Activated CD8-positive, alpha-beta memory T cell treated with anti-CD3 and anti-CD28 coated beads, Interleukin-2, amount 50 U/mL, for 24 hours (primary cell): ENCODE data around the gene CD200.
"Not testable (repeated sequence)": the region's sequence is repeated elsewhere in the genome, so short reads cannot be mapped to it uniquely, and the experiment has no call there.

ENCODE experiments used
- DNase-seq: peaks from one replicate; pipeline ENCODE4 v3.0.0-alpha.2; 2020; ENCODE audit errors: extremely low read depth

CD200 gene

GRCh38 chr3:112357930-112358780, 25.2 kb downstream of the CD200 start:
- no peak for DNase-seq

- no peak for DNase-seq
Measured at GRCh38 chr3:112360561-112360960, 27.6 kb downstream of the CD200 start.

- no peak for DNase-seq
Measured at GRCh38 chr3:112362221-112362620, 29.3 kb downstream of the CD200 start.

GRCh38 chr3:112364291-112364690, 31.3 kb downstream of the CD200 start:
- no peak for DNase-seq

- DNase-seq = no peak
Measured at GRCh38 chr3:112365035-112365434, 32.1 kb downstream of the CD200 start.

GRCh38 chr3:112365636-112366035, 32.7 kb downstream of the CD200 start:
- no peak for DNase-seq

GRCh38 chr3:112366522-112366921, 33.6 kb downstream of the CD200 start:
- no peak for DNase-seq

- DNase-seq = no peak
Measured at GRCh38 chr3:112371569-112371968, 38.6 kb downstream of the CD200 start.

- no peak for DNase-seq
Measured at GRCh38 chr3:112372396-112372795, 39.4 kb downstream of the CD200 start.

- no peak for DNase-seq
Measured at GRCh38 chr3:112373476-112373875, 40.5 kb downstream of the CD200 start.

- no peak for DNase-seq
Measured at GRCh38 chr3:112373924-112374323, 41.0 kb downstream of the CD200 start.

GRCh38 chr3:112374333-112374734, 41.4 kb downstream of the CD200 start:
- DNase-seq = no peak

GRCh38 chr3:112375117-112375516, 42.2 kb downstream of the CD200 start:
- no peak for DNase-seq

GRCh38 chr3:112376241-112376911, 43.4 kb downstream of the CD200 start:
- no peak for DNase-seq

GRCh38 chr3:112376992-112377391, 44.0 kb downstream of the CD200 start:
- DNase-seq = no peak

GRCh38 chr3:112377568-112378071, 44.7 kb downstream of the CD200 start:
- DNase-seq = no peak

GRCh38 chr3:112378347-112378746, 45.4 kb downstream of the CD200 start:
- DNase-seq = not testable (repeated sequence)

- no peak for DNase-seq
Measured at GRCh38 chr3:112379020-112379690, 46.2 kb downstream of the CD200 start.

GRCh38 chr3:112381673-112382542, 49.0 kb downstream of the CD200 start:
- no peak for DNase-seq

- DNase-seq = no peak
Measured at GRCh38 chr3:112382543-112383160, 49.7 kb downstream of the CD200 start.

GRCh38 chr3:112384769-112385168, 51.8 kb downstream of the CD200 start:
- no peak for DNase-seq
